AG09319 (cell line): Measurements from ENCODE around the gene VWA3B.
"Not testable (repeated sequence)": the region's sequence is repeated elsewhere in the genome, so short reads cannot be mapped to it uniquely, and the experiment has no call there.

ENCODE experiments used
- DNase-seq: peaks from one replicate; pipeline ENCODE4 v3.0.0-alpha.2; 2010; ENCODE audit warnings: low read depth; ENCODE audit errors: extremely low read depth
- CTCF ChIP-seq: IDR thresholded peaks from 2 replicates; pipeline ENCODE4 v1.5.1; 2011; ENCODE audit warnings: low read depth, mild to moderate bottlenecking, inconsistent platforms, low read length, moderate library complexity

The VWA3B gene

GRCh38 chr2:98314251-98314650 lies 227.3 kb downstream of the VWA3B start:
- TF ChIP-seq CTCF, result no peak
- DNase-seq, result no peak

- no peak for DNase-seq
- no peak for TF ChIP-seq CTCF
Observed at GRCh38 chr2:98315957-98316356, 229.0 kb downstream of the VWA3B start.

GRCh38 chr2:98317214-98317613 lies 230.2 kb downstream of the VWA3B start:
- DNase-seq, result no peak
- no peak for TF ChIP-seq CTCF

GRCh38 chr2:98320171-98320570 lies 233.2 kb downstream of the VWA3B start:
- not testable (repeated sequence) for DNase-seq

- TF ChIP-seq CTCF, result no peak
Observed at GRCh38 chr2:98324181-98324580, 237.2 kb downstream of the VWA3B start.

GRCh38 chr2:98327776-98328175 lies 240.8 kb downstream of the VWA3B start:
- no peak for DNase-seq
- no peak for TF ChIP-seq CTCF

More at GRCh38 chr2:98324181-98324580, 237.2 kb downstream of the VWA3B start:
- no peak for DNase-seq

- DNase-seq, result no peak
- no peak for TF ChIP-seq CTCF
Observed at GRCh38 chr2:98329549-98329948, 242.6 kb downstream of the VWA3B start.

GRCh38 chr2:98332989-98333388 lies 246.0 kb downstream of the VWA3B start:
- DNase-seq, result no peak
- no peak for TF ChIP-seq CTCF
